GM20431 (cell line): ENCODE measurements around the gene CENPB.
"Not testable (repeated sequence)": the region's sequence is repeated elsewhere in the genome, so short reads cannot be mapped to it uniquely, and the experiment has no call there.

ENCODE experiments used
- in situ Hi-C: fragments of 300-500 bp; cut with MseI, MboI; formaldehyde crosslinking; loops from one replicate; pipeline ENCODE4 v1.15.0; 2020; ENCODE audit warnings: low sequenced_read_pairs; ENCODE audit not compliant: unreplicated experiment

CENPB gene, protein sequence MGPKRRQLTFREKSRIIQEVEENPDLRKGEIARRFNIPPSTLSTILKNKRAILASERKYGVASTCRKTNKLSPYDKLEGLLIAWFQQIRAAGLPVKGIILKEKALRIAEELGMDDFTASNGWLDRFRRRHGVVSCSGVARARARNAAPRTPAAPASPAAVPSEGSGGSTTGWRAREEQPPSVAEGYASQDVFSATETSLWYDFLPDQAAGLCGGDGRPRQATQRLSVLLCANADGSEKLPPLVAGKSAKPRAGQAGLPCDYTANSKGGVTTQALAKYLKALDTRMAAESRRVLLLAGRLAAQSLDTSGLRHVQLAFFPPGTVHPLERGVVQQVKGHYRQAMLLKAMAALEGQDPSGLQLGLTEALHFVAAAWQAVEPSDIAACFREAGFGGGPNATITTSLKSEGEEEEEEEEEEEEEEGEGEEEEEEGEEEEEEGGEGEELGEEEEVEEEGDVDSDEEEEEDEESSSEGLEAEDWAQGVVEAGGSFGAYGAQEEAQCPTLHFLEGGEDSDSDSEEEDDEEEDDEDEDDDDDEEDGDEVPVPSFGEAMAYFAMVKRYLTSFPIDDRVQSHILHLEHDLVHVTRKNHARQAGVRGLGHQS

GRCh38 chr20:3786665-3787323 is at the start of gene CENPB:
Gene CENPB, minus strand, starts transcription at chr20:3786740. Its CDS starts 257 bp downstream, at chr20:3786483.
- in situ Hi-C loops: no loop called here

GRCh38 chr20:3836132-3836531 is 49.6 kb upstream of the CENPB start:
- in situ Hi-C loops: no loop called here

DNA sequence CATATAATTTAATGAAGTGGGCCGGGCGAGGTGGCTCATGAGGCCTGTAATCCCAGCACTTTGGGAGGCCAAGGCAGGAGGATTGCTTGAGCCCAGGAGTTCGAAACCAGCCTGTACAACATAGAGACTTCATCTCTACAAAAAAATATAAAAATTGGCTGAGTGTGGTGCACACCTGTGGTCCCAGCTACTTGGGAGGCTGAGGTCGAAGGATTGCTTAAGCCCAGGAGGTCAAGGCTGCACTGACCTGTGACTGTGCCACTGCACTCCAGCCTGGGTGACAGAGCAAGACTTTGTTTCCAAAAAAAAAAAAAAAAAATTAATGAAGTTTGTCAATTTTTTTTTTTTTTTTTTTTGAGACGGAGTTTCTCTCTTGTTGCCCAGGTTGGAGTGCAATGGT is 43.4 kb upstream of the CENPB start:
- in situ Hi-C loops: not testable (repeated sequence)

GRCh38 chr20:3828798-3829197 is 42.3 kb upstream of the CENPB start:
- in situ Hi-C loops: no loop called here

- in situ Hi-C loops: no loop called here
Measured at GRCh38 chr20:3826420-3826819, 39.9 kb upstream of the CENPB start.

- in situ Hi-C loops: no loop called here
Measured at GRCh38 chr20:3825526-3825925, 39.0 kb upstream of the CENPB start.

DNA sequence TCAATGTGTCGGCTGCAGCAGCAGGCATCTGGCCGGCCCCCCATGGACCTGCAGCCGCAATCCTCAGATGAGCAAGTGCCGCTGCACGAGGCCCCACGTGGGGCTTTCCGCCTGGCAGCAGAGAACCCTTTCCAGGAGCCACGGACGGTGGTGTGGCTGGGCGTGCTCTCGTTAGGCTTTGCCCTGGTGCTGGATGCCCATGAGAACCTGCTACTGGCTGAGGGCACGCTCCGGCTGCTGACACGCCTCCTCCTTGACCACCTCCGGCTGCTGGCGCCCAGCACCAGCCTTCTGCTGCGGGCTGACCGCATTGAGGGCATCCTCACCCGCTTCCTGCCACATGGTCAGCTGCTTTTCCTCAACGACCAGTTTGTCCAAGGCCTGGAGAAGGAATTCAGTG is 37.3 kb upstream of the CENPB start:
- in situ Hi-C loops: no loop called here

DNA sequence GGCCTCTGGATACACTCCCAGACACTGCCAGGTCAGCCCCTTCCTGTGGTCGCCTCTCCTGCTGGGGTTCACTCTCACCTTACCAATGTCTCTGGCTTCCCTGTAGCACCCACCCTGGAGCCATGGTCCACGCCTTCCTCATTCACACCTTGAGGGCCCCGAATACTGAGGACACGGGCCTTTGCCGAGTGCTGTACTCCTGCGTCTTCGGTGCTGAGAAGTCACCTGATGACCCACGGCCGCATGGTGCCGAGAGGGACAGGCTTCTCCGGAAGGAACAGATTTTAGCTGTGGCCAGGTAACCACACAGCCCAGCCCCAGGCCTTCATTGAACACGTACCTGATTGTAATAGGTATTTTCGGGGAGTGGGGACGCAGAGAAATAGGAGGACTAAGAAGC is 35.5 kb upstream of the CENPB start:
- in situ Hi-C loops: no loop called here

GRCh38 chr20:3820901-3821727 is 34.6 kb upstream of the CENPB start:
- in situ Hi-C loops: no loop called here

GRCh38 chr20:3820048-3820900 is 33.7 kb upstream of the CENPB start, which contains the start of gene AP5S1:
Gene AP5S1, plus strand, starts transcription at chr20:3820547. Its CDS starts 1,571 bp downstream, at chr20:3822118.
- in situ Hi-C loops: no loop called here

- in situ Hi-C loops: no loop called here
Measured at GRCh38 chr20:3819411-3820047, 33.0 kb upstream of the CENPB start.

GRCh38 chr20:3818155-3819151 is 31.9 kb upstream of the CENPB start:
- in situ Hi-C loops: no loop called here

DNA sequence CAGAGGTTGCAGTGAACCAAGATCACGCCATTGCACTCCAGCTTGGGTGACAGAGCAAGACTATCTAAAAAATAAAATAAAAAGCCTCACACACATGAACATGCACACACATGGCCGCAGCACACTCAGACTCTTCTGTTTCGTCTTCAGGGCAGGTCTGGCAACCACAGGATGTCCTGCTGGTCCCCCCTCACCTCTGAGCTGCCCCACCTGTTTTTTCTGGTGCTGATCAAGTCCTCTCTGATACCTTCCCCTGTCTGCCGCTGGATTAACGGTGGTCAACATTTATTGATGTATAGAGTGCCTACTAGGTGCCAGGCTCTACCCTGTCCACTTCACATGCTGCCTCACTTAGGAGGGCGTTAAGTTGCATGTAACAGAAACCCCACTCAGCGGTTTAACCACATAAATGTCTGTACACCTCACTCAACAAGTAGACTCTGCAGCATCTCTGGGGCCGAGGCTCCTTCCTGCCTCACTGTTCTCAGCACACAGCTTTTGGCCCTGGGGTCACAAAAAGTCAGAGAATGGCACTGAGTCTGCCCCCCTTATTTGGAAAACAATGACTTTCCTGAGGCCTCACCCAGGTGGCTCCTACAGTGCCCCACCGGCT is 29.3 kb upstream of the CENPB start:
- in situ Hi-C loops: no loop called here

GRCh38 chr20:3814928-3815495 is 28.5 kb upstream of the CENPB start:
- in situ Hi-C loops: no loop called here

GRCh38 chr20:3813848-3814581 is 27.5 kb upstream of the CENPB start:
- in situ Hi-C loops: no loop called here
